ENCODE data around the gene NEMP2. TPM values are rescaled to one million over a fixed set of nuclear protein-coding genes. Genes with fewer than 3 reads are reported as not detected.
A peak's percentile ranks its signal among the peaks of the same experiment; 100 is the strongest.

Gene NEMP2
- polyA plus RNA-seq, 4 donors, result 0.45 to 4.3 (median 0.97) TPM

- no peak for DNase-seq
- Histone ChIP-seq H3K27me3 (ENCODE audit: control insufficient read depth in 3 of 3, insufficient read depth in 3 of 3, low read length in 3 of 3) (no peaks in the 10 kb centered on the region), H3K4me1 (ENCODE audit: control insufficient read depth in 3 of 3, insufficient read depth in 2 of 3, low read depth in 1 of 3, low read length in 2 of 3) (no peaks in the 10 kb centered on the region), H3K4me3 (ENCODE audit: low read depth in 1 of 3, low read length in 3 of 3) (no peak overlapping the region), H3K36me3 (ENCODE audit: control insufficient read depth in 3 of 3, insufficient read depth in 2 of 3, low read depth in 1 of 3, low read length in 3 of 3) (no peaks in the 10 kb centered on the region), H3K27ac (ENCODE audit: low read depth in 1 of 3, low read length in 2 of 3) (no peak overlapping the region), H3K9me3 (ENCODE audit: control insufficient read depth in 2 of 2, insufficient read depth in 1 of 2, low read depth in 1 of 2, low read length in 1 of 2) (peaks cover 0 to 6% of the 10 kb centered on the region in 2 donors)
- FAIRE-seq, result no peak
Measured at GRCh38 chr2:190547886-190548285, 13.4 kb upstream of the NEMP2 start.

GRCh38 chr2:190546734-190547133 is 12.2 kb upstream of the NEMP2 start:
- DNase-seq, result no peak
- 74 to 78% (median 76%) methylated on average over 3 of the region's 3 CpGs for WGBS, 3 donors
- no peak for FAIRE-seq

GRCh38 chr2:190545555-190546385 is 11.2 kb upstream of the NEMP2 start:
- H3K4me3 ChIP-seq (ENCODE audit: low read depth in 1 of 3, low read length in 3 of 3), result no peak overlapping the region
- H3K27ac ChIP-seq (ENCODE audit: low read depth in 1 of 3, low read length in 2 of 3), result no peak overlapping the region
- FAIRE-seq (no peak), DNase-seq (no peak)
- H3K4me1 ChIP-seq (ENCODE audit: control insufficient read depth in 3 of 3, insufficient read depth in 2 of 3, low read depth in 1 of 3, low read length in 2 of 3), result no peaks in the 10 kb centered on the region
- no peaks in the 10 kb centered on the region for H3K36me3 ChIP-seq (ENCODE audit: control insufficient read depth in 3 of 3, insufficient read depth in 2 of 3, low read depth in 1 of 3, low read length in 3 of 3)
- peaks cover 0 to 10% of the 10 kb centered on the region in 2 donors for H3K9me3 ChIP-seq (ENCODE audit: control insufficient read depth in 2 of 2, insufficient read depth in 1 of 2, low read depth in 1 of 2, low read length in 1 of 2)
- no peaks in the 10 kb centered on the region for H3K27me3 ChIP-seq (ENCODE audit: control insufficient read depth in 3 of 3, insufficient read depth in 3 of 3, low read length in 3 of 3)
- 70 to 88% (median 87%) methylated on average over 5 of the region's 5 CpGs for WGBS, 3 donors

More at GRCh38 chr2:190546734-190547133, 12.2 kb upstream of the NEMP2 start:
- Histone ChIP-seq H3K9me3 (ENCODE audit: control insufficient read depth in 2 of 2, insufficient read depth in 1 of 2, low read depth in 1 of 2, low read length in 1 of 2) (peaks cover 0 to 10% of the 10 kb centered on the region in 2 donors), H3K27ac (ENCODE audit: low read depth in 1 of 3, low read length in 2 of 3) (no peak overlapping the region), H3K36me3 (ENCODE audit: control insufficient read depth in 3 of 3, insufficient read depth in 2 of 3, low read depth in 1 of 3, low read length in 3 of 3) (no peaks in the 10 kb centered on the region), H3K4me3 (ENCODE audit: low read depth in 1 of 3, low read length in 3 of 3) (no peak overlapping the region), H3K4me1 (ENCODE audit: control insufficient read depth in 3 of 3, insufficient read depth in 2 of 3, low read depth in 1 of 3, low read length in 2 of 3) (no peaks in the 10 kb centered on the region), H3K27me3 (ENCODE audit: control insufficient read depth in 3 of 3, insufficient read depth in 3 of 3, low read length in 3 of 3) (no peaks in the 10 kb centered on the region)

- no peaks in the 10 kb centered on the region for H3K36me3 ChIP-seq (ENCODE audit: control insufficient read depth in 3 of 3, insufficient read depth in 2 of 3, low read depth in 1 of 3, low read length in 3 of 3)
- H3K27ac ChIP-seq (ENCODE audit: low read depth in 1 of 3, low read length in 2 of 3), result no peak overlapping the region
- no peaks in the 10 kb centered on the region for H3K27me3 ChIP-seq (ENCODE audit: control insufficient read depth in 3 of 3, insufficient read depth in 3 of 3, low read length in 3 of 3)
- WGBS, 3 donors, result 64 to 81% (median 79%) methylated on average over 3 of the region's 3 CpGs
- H3K4me3 ChIP-seq (ENCODE audit: low read depth in 1 of 3, low read length in 3 of 3), result no peak overlapping the region
- peaks cover 0 to 16% of the 10 kb centered on the region in 2 donors for H3K9me3 ChIP-seq (ENCODE audit: control insufficient read depth in 2 of 2, insufficient read depth in 1 of 2, low read depth in 1 of 2, low read length in 1 of 2)
- no peak for DNase-seq
- no peak for FAIRE-seq
- H3K4me1 ChIP-seq (ENCODE audit: control insufficient read depth in 3 of 3, insufficient read depth in 2 of 3, low read depth in 1 of 3, low read length in 2 of 3), result no peaks in the 10 kb centered on the region
Measured at GRCh38 chr2:190545093-190545492, 10.6 kb upstream of the NEMP2 start.

GRCh38 chr2:190540048-190540447 is 5.5 kb upstream of the NEMP2 start:
- no peaks in the 10 kb centered on the region for H3K4me1 ChIP-seq (ENCODE audit: control insufficient read depth in 3 of 3, insufficient read depth in 2 of 3, low read depth in 1 of 3, low read length in 2 of 3)
- no peak overlapping the region for H3K4me3 ChIP-seq (ENCODE audit: low read depth in 1 of 3, low read length in 3 of 3)
- DNase-seq (no peak), FAIRE-seq (no peak)
- H3K27ac ChIP-seq (ENCODE audit: low read depth in 1 of 3, low read length in 2 of 3), result no peak overlapping the region
- peaks cover 0 to 2% (median 0%) of the 10 kb centered on the region in 3 donors for H3K36me3 ChIP-seq (ENCODE audit: control insufficient read depth in 3 of 3, insufficient read depth in 2 of 3, low read depth in 1 of 3, low read length in 3 of 3)
- H3K27me3 ChIP-seq (ENCODE audit: control insufficient read depth in 3 of 3, insufficient read depth in 3 of 3, low read length in 3 of 3), result no peaks in the 10 kb centered on the region
- H3K9me3 ChIP-seq (ENCODE audit: control insufficient read depth in 2 of 2, insufficient read depth in 1 of 2, low read depth in 1 of 2, low read length in 1 of 2), result peaks cover 0 to 26% of the 10 kb centered on the region in 2 donors
- WGBS, 3 donors, result 98% methylated on average over 6 of the region's 6 CpGs

- DNase-seq (no peak), FAIRE-seq (no peak)
- Histone ChIP-seq H3K4me3 (ENCODE audit: low read depth in 1 of 3, low read length in 3 of 3) (no peak overlapping the region), H3K9me3 (ENCODE audit: control insufficient read depth in 2 of 2, insufficient read depth in 1 of 2, low read depth in 1 of 2, low read length in 1 of 2) (peaks cover 0 to 24% of the 10 kb centered on the region in 2 donors), H3K27ac (ENCODE audit: low read depth in 1 of 3, low read length in 2 of 3) (no peak overlapping the region), H3K27me3 (ENCODE audit: control insufficient read depth in 3 of 3, insufficient read depth in 3 of 3, low read length in 3 of 3) (no peaks in the 10 kb centered on the region), H3K36me3 (ENCODE audit: control insufficient read depth in 3 of 3, insufficient read depth in 2 of 3, low read depth in 1 of 3, low read length in 3 of 3) (peaks cover 0 to 2% (median 0%) of the 10 kb centered on the region in 3 donors), H3K4me1 (ENCODE audit: control insufficient read depth in 3 of 3, insufficient read depth in 2 of 3, low read depth in 1 of 3, low read length in 2 of 3) (peaks cover 0 to 4% (median 0%) of the 10 kb centered on the region in 3 donors)
Measured at GRCh38 chr2:190538201-190538600, 3.7 kb upstream of the NEMP2 start.

- Histone ChIP-seq H3K9me3 (ENCODE audit: control insufficient read depth in 2 of 2, insufficient read depth in 1 of 2, low read depth in 1 of 2, low read length in 1 of 2) (peaks cover 0 to 21% of the 10 kb centered on the region in 2 donors), H3K4me1 (ENCODE audit: control insufficient read depth in 3 of 3, insufficient read depth in 2 of 3, low read depth in 1 of 3, low read length in 2 of 3) (peaks cover 0 to 4% (median 0%) of the 10 kb centered on the region in 3 donors), H3K36me3 (ENCODE audit: control insufficient read depth in 3 of 3, insufficient read depth in 2 of 3, low read depth in 1 of 3, low read length in 3 of 3) (peaks cover 0 to 2% (median 0%) of the 10 kb centered on the region in 3 donors), H3K4me3 (ENCODE audit: low read depth in 1 of 3, low read length in 3 of 3) (no peak overlapping the region), H3K27me3 (ENCODE audit: control insufficient read depth in 3 of 3, insufficient read depth in 3 of 3, low read length in 3 of 3) (no peaks in the 10 kb centered on the region), H3K27ac (ENCODE audit: low read depth in 1 of 3, low read length in 2 of 3) (no peak overlapping the region)
- WGBS, 3 donors, result 89 to 94% (median 93%) methylated on average over 1 of the region's 1 CpG
- FAIRE-seq, result no peak
- DNase-seq, result no peak
Measured at GRCh38 chr2:190537765-190538164, 3.2 kb upstream of the NEMP2 start.

GRCh38 chr2:190535586-190535985 is 1.1 kb upstream of the NEMP2 start:
- H3K27ac ChIP-seq (ENCODE audit: low read depth in 1 of 3, low read length in 2 of 3), result peak overlapping the region in 1 of 3 donors; percentile 21
- no peak for FAIRE-seq
- WGBS, 3 donors, result 26 to 61% (median 45%) methylated on average over 1 of the region's 1 CpG

More at GRCh38 chr2:190535586-190535985, 1.1 kb upstream of the NEMP2 start:
- no peaks in the 10 kb centered on the region for H3K27me3 ChIP-seq (ENCODE audit: control insufficient read depth in 3 of 3, insufficient read depth in 3 of 3, low read length in 3 of 3)
- H3K4me3 ChIP-seq (ENCODE audit: low read depth in 1 of 3, low read length in 3 of 3), result peak overlapping the region in 1 of 3 donors; percentile 72
- peak; percentile 24 to 34 for DNase-seq
- H3K9me3 ChIP-seq (ENCODE audit: control insufficient read depth in 2 of 2, insufficient read depth in 1 of 2, low read depth in 1 of 2, low read length in 1 of 2), result peaks cover 0 to 16% of the 10 kb centered on the region in 2 donors
- H3K36me3 ChIP-seq (ENCODE audit: control insufficient read depth in 3 of 3, insufficient read depth in 2 of 3, low read depth in 1 of 3, low read length in 3 of 3), result peaks cover 0 to 2% (median 0%) of the 10 kb centered on the region in 3 donors
- peaks cover 0 to 7% (median 0%) of the 10 kb centered on the region in 3 donors for H3K4me1 ChIP-seq (ENCODE audit: control insufficient read depth in 3 of 3, insufficient read depth in 2 of 3, low read depth in 1 of 3, low read length in 2 of 3)

Data from small intestine (tissue), 7 donors.